Liver (tissue), 9 donors: Measurements from ENCODE around the gene ETFBKMT. TPM values are rescaled to one million over a fixed set of nuclear protein-coding genes. Genes with fewer than 3 reads are reported as not detected.

ENCODE experiments used
- DNase-seq: peaks from one replicate; pipeline ENCODE4 v3.0.0-alpha.2; 2017; ENCODE audit warnings: low spot score
- H3K27ac ChIP-seq, 2 donors: one replicate each; pipeline ENCODE4 v1.7.0; 2013; ENCODE audit warnings: inconsistent platforms in 2 of 2, low read length in 2 of 2, control low read depth in 1 of 2, low read depth in 1 of 2, mild to moderate bottlenecking in 1 of 2
- H3K27me3 ChIP-seq, 4 donors: one replicate each; pipeline versions ENCODE4 v1.6.1 to v1.7.0; 2013; ENCODE audit warnings: low read length in 3 of 4, inconsistent platforms in 1 of 4, mild to moderate bottlenecking in 1 of 4, moderate library complexity in 1 of 4; ENCODE audit not compliant: control insufficient read depth in 4 of 4, insufficient read depth in 4 of 4
- H3K36me3 ChIP-seq, 4 donors: one replicate each; pipeline versions ENCODE4 v1.6.1 to v1.7.0; 2013; ENCODE audit warnings: low read length in 3 of 4, mild to moderate bottlenecking in 3 of 4, low read depth in 1 of 4, moderate library complexity in 1 of 4; ENCODE audit not compliant: control insufficient read depth in 4 of 4, insufficient read depth in 3 of 4
- H3K4me1 ChIP-seq, 4 donors: one replicate each; pipeline versions ENCODE4 v1.6.1 to v1.7.0; 2013; ENCODE audit warnings: low read length in 3 of 4, mild to moderate bottlenecking in 3 of 4, moderate library complexity in 1 of 4; ENCODE audit not compliant: control insufficient read depth in 4 of 4, insufficient read depth in 4 of 4
- H3K4me3 ChIP-seq, 3 donors: one replicate each; pipeline versions ENCODE4 v1.6.1 to v1.7.0; 2013; ENCODE audit warnings: low read length in 3 of 3, control low read depth in 1 of 3, low read depth in 1 of 3, mild to moderate bottlenecking in 1 of 3
- H3K9ac ChIP-seq, 2 donors: one replicate each; pipeline ENCODE4 v1.7.0; 2013; ENCODE audit warnings: low read length in 2 of 2, mild to moderate bottlenecking in 2 of 2, moderate library complexity in 2 of 2, control low read depth in 1 of 2, low read depth in 1 of 2
- H3K9me3 ChIP-seq, 4 donors: one replicate each; pipeline versions ENCODE4 v1.6.1 to v1.7.0; 2013; ENCODE audit warnings: low read length in 3 of 4; ENCODE audit not compliant: control insufficient read depth in 4 of 4
- EGR1 ChIP-seq, 2 donors: IDR thresholded peaks; 2 replicates each; pipeline ENCODE4 v1.6.1; 2016 to 2018; ENCODE audit warnings: antibody characterized with exemption in 2 of 2, low read depth in 2 of 2
- FOXA1 ChIP-seq: IDR thresholded peaks from 2 replicates; pipeline ENCODE4 v1.6.1; 2016; ENCODE audit warnings: antibody characterized with exemption
- FOXA2 ChIP-seq: IDR thresholded peaks from 2 replicates; pipeline ENCODE4 v1.6.1; 2016; ENCODE audit warnings: antibody characterized with exemption
- GABPA ChIP-seq, 2 donors: IDR thresholded peaks in 1 of 2; conservative IDR thresholded peaks in 1 of 2; 2 replicates each; pipeline ENCODE4 v1.6.1; 2016; ENCODE audit warnings: antibody characterized with exemption in 2 of 2, mild to moderate bottlenecking in 1 of 2, moderate library complexity in 1 of 2
- HNF4A ChIP-seq, 2 donors: conservative IDR thresholded peaks; 2 replicates each; pipeline ENCODE4 v1.6.1; 2016; ENCODE audit warnings: antibody characterized with exemption in 2 of 2, mild to moderate bottlenecking in 2 of 2
- HNF4G ChIP-seq: IDR thresholded peaks from 2 replicates; pipeline ENCODE4 v1.6.1; 2016; ENCODE audit warnings: antibody characterized with exemption
- JUND ChIP-seq, 2 donors: IDR thresholded peaks; 2 replicates each; pipeline ENCODE4 v1.6.1; 2016; ENCODE audit warnings: antibody characterized with exemption in 2 of 2
- NR2F2 ChIP-seq: IDR thresholded peaks from 2 replicates; pipeline ENCODE4 v1.6.1; 2016; ENCODE audit warnings: antibody characterized with exemption
- RAD21 ChIP-seq, 2 donors: IDR thresholded peaks; 2 replicates each; pipeline ENCODE4 v1.6.1; 2016; ENCODE audit warnings: antibody characterized with exemption in 2 of 2, mild to moderate bottlenecking in 2 of 2
- RXRA ChIP-seq, 2 donors: IDR thresholded peaks; 2 replicates each; pipeline ENCODE4 v1.6.1; 2017 to 2018; ENCODE audit warnings: antibody characterized with exemption in 2 of 2, mild to moderate bottlenecking in 1 of 2
- SP1 ChIP-seq: IDR thresholded peaks from 2 replicates; pipeline ENCODE4 v1.6.1; 2018; ENCODE audit warnings: antibody characterized with exemption, mild to moderate bottlenecking
- TAF1 ChIP-seq: conservative IDR thresholded peaks from 2 replicates; pipeline ENCODE4 v1.6.1; 2016; ENCODE audit warnings: antibody characterized with exemption, mild to moderate bottlenecking
- YY1 ChIP-seq: IDR thresholded peaks from 2 replicates; pipeline ENCODE4 v1.6.1; 2016; ENCODE audit warnings: antibody characterized with exemption, mild to moderate bottlenecking
- WGBS: extraction: QIAGEN DNeasy Blood & Tissue Kit; methylation state at CpG from one replicate; pipeline ENCODE4 v1.1.7; 2013; 5-methylcytosine and 5-hydroxymethylcytosine counted together
- polyA plus RNA-seq, 2 donors: library from polyadenylated mRNA; stranded (reverse) in 1 of 2; unstranded in 1 of 2; fragments of 200-250 nt in 1 of 2; fragments of >200 nt in 1 of 2; fragmentation: Nextera tagmentation in 1 of 2; extraction: Ambion mirVana in 1 of 2; gene quantifications; one replicate each; pipeline versions ENCODE4 v1.2.1 to v1.2.3, GENCODE V29; 2013 to 2015
- total RNA-seq, 2 donors: library from RNA; depleted of rRNA; stranded (reverse); fragments of >200 nt; gene quantifications; one replicate each; pipeline ENCODE4 v1.2.3, GENCODE V29; 2014
- TF ChIP-seq, protein P1 (sequence below): IDR thresholded peaks from 2 replicates; pipeline ENCODE4 v1.6.1; 2016; ENCODE audit warnings: antibody characterized with exemption
- TF ChIP-seq, protein P2 (sequence below): IDR thresholded peaks from 2 replicates; pipeline ENCODE4 v1.6.1; 2016; ENCODE audit warnings: antibody characterized with exemption, mild to moderate bottlenecking
- TF ChIP-seq, protein P3 (sequence below): IDR thresholded peaks from 2 replicates; pipeline ENCODE4 v1.6.1; 2016; ENCODE audit warnings: antibody characterized with exemption
- TF ChIP-seq, protein P4 (sequence below): IDR thresholded peaks from 2 replicates; pipeline ENCODE4 v1.6.1; 2016; ENCODE audit warnings: antibody characterized with exemption
- TF ChIP-seq, protein P5 (sequence below): fragments of 150-350 bp; IDR thresholded peaks from 2 replicates; pipeline ENCODE4 v1.5.1; 2017; ENCODE audit warnings: improper control_type of control experiment, low read depth, low read length; ENCODE audit not compliant: missing input control
- donor health status: healthy.
- donor health status: healthy.
- donor health status: healthy.
- donor health status: healthy.
- donor health status: healthy.

ETFBKMT gene
- total and polyA plus RNA-seq, 4 donors, result 1.9 to 4.8 (median 4.5) TPM

DNA sequence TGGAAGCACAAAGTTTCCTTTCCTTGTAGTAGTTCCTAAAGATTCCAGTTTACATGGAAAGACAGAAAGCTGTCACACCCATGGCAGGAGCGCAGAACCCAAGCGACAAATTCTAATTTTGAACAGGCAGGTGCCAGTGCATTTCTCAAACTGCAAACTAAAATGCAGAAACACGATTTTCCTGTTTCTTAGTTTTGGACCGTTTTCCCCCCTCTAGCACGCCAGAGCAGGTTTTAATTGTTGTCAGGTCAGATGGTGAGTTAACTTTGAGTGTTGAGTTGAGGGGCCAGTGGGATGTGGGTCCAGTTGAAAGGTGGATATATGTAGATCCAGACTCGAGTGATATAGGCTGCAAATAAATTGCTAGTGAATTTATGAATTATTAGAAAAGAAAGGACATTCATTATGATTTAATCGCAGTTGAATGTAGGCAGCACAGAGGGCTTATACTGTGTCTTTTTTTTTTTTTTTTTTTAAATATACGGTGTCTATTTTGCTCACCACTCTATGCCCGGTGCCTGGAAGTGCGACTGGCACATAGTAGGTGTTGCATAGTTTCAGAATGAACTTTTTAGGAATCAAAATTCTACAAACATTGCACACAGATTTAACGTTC, 909 bp upstream of the ETFBKMT start:
- H3K27me3 ChIP-seq, result no peaks in the 10 kb centered on the region
- DNase-seq, result no peak
- no peak for TF ChIP-seq EGR1 (IDR thresholded peaks at IDR 0.05; ENCODE audit: low read depth in 2 of 2)
- TF ChIP-seq HNF4A (conservative IDR thresholded peaks at IDR 0.05), result no peak
- TF ChIP-seq HNF4G, result no peak
- no peak for TF ChIP-seq NR2F2
- TF ChIP-seq, protein P1, sequence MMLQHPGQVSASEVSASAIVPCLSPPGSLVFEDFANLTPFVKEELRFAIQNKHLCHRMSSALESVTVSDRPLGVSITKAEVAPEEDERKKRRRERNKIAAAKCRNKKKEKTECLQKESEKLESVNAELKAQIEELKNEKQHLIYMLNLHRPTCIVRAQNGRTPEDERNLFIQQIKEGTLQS, result no peak
- TF ChIP-seq FOXA1, result no peak
- TF ChIP-seq FOXA2, result no peak
- TF ChIP-seq TAF1, result no peak
- no peak for TF ChIP-seq RXRA (IDR thresholded peaks at IDR 0.05)
- TF ChIP-seq, protein P2, sequence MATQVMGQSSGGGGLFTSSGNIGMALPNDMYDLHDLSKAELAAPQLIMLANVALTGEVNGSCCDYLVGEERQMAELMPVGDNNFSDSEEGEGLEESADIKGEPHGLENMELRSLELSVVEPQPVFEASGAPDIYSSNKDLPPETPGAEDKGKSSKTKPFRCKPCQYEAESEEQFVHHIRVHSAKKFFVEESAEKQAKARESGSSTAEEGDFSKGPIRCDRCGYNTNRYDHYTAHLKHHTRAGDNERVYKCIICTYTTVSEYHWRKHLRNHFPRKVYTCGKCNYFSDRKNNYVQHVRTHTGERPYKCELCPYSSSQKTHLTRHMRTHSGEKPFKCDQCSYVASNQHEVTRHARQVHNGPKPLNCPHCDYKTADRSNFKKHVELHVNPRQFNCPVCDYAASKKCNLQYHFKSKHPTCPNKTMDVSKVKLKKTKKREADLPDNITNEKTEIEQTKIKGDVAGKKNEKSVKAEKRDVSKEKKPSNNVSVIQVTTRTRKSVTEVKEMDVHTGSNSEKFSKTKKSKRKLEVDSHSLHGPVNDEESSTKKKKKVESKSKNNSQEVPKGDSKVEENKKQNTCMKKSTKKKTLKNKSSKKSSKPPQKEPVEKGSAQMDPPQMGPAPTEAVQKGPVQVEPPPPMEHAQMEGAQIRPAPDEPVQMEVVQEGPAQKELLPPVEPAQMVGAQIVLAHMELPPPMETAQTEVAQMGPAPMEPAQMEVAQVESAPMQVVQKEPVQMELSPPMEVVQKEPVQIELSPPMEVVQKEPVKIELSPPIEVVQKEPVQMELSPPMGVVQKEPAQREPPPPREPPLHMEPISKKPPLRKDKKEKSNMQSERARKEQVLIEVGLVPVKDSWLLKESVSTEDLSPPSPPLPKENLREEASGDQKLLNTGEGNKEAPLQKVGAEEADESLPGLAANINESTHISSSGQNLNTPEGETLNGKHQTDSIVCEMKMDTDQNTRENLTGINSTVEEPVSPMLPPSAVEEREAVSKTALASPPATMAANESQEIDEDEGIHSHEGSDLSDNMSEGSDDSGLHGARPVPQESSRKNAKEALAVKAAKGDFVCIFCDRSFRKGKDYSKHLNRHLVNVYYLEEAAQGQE, result no peak
- no peak for TF ChIP-seq RAD21 (IDR thresholded peaks at IDR 0.05)
- TF ChIP-seq, protein P3, sequence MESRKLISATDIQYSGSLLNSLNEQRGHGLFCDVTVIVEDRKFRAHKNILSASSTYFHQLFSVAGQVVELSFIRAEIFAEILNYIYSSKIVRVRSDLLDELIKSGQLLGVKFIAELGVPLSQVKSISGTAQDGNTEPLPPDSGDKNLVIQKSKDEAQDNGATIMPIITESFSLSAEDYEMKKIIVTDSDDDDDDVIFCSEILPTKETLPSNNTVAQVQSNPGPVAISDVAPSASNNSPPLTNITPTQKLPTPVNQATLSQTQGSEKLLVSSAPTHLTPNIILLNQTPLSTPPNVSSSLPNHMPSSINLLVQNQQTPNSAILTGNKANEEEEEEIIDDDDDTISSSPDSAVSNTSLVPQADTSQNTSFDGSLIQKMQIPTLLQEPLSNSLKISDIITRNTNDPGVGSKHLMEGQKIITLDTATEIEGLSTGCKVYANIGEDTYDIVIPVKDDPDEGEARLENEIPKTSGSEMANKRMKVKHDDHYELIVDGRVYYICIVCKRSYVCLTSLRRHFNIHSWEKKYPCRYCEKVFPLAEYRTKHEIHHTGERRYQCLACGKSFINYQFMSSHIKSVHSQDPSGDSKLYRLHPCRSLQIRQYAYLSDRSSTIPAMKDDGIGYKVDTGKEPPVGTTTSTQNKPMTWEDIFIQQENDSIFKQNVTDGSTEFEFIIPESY, result no peak
- no peak for TF ChIP-seq YY1
- TF ChIP-seq JUND (IDR thresholded peaks at IDR 0.05), result no peak
- TF ChIP-seq, protein P4, sequence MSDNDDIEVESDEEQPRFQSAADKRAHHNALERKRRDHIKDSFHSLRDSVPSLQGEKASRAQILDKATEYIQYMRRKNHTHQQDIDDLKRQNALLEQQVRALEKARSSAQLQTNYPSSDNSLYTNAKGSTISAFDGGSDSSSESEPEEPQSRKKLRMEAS, result no peak
- TF ChIP-seq, protein P5, sequence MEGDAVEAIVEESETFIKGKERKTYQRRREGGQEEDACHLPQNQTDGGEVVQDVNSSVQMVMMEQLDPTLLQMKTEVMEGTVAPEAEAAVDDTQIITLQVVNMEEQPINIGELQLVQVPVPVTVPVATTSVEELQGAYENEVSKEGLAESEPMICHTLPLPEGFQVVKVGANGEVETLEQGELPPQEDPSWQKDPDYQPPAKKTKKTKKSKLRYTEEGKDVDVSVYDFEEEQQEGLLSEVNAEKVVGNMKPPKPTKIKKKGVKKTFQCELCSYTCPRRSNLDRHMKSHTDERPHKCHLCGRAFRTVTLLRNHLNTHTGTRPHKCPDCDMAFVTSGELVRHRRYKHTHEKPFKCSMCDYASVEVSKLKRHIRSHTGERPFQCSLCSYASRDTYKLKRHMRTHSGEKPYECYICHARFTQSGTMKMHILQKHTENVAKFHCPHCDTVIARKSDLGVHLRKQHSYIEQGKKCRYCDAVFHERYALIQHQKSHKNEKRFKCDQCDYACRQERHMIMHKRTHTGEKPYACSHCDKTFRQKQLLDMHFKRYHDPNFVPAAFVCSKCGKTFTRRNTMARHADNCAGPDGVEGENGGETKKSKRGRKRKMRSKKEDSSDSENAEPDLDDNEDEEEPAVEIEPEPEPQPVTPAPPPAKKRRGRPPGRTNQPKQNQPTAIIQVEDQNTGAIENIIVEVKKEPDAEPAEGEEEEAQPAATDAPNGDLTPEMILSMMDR, result no peak
- no peak for TF ChIP-seq SP1
- no peak for TF ChIP-seq GABPA (IDR thresholded peaks at IDR 0.05 in 1 of 2, conservative IDR thresholded peaks at IDR 0.05 in 1 of 2)
- peak overlapping the region; percentile 95 to 99 for H3K27ac ChIP-seq
- peak overlapping the region; percentile 69 to 100 (median 99) for H3K4me3 ChIP-seq
- WGBS, result 23% methylated on average over 11 of the region's 11 CpGs
- H3K36me3 ChIP-seq, result peaks cover 0 to 7% (median 1%) of the 10 kb centered on the region in 4 donors
- no peaks in the 10 kb centered on the region for H3K9me3 ChIP-seq
- peaks cover 0 to 18% (median 4%) of the 10 kb centered on the region in 4 donors for H3K4me1 ChIP-seq
- H3K9ac ChIP-seq, result peak overlapping the region in 1 of 2 donors; percentile 66
